DLD1 (cell line): Measurements from ENCODE around the gene SERPINB10.

Source experiments
- in situ Hi-C: cut with HindIII; loops from 2 replicates; pipeline ENCODE4 v1.10.0; 2017; ENCODE audit warnings: low sequenced_read_pairs

The SERPINB10 gene

DNA sequence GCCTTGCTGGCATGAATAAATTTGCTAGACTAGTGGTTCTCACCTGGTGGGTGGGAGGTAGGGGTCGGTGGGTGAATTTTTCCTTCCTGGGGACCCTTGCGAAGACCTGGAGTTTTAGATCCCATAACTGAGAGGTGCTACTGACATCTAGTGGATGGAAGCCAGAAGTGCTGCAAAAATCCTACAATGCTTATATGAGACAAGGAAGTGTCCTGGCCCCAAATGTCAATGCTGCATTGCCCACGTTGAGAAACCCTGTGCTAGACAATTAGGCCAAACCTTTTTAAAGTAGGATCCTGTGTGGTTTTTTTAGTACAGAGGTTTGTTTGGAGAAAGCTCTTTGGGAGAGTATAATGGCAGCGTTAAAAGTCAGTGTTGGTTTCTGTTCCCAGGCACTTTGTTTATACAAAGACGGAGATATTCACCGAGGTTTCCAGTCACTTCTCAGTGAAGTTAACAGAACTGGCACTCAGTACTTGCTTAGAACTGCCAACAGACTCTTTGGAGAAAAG lies 71.7 kb downstream of the SERPINB10 start:
- in situ Hi-C loops, result no loop called here

DNA sequence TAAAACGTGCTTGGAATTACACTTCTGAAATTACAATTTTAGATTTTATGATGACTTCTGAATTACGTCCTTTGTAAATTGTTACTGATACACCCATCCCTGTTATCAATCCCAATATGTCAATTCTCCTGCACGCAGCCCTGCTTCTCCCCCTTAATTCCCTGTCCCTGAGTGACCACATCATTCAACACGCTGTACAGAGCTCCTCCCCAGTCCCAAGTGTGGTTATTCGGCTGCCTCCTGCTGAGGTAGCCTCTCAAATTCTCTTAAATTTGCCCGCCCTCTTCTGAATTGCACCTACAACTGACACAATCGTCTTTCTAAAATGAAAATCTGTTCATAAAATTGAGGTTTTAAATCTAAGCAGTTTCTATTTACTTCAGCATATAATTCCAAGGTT lies 72.3 kb downstream of the SERPINB10 start:
- in situ Hi-C loops, result no loop called here

DNA sequence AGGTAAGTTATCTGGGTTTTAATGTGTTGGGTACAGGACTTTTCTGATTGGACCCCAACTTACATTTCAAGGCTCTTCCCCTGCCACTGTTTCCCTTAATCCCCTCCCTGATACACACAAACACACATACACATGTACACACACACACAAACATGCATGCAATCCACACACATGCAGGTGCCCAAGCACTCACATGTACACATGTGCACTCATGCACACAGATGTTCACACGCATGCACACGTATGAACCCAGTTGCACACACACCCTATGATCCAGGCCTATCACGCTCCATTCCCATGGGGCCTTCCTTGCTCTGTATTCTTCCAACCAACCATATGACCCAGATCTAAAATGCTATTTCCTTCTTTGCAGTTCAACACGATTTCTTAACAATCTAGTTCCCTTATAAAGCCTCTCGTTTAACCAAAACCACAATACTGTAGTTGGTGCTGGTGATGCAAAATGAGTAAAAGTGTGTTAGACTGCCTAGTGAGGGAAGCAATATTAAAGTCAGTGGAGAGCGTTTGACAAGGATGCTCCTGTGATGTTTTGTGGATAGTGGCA lies 73.2 kb downstream of the SERPINB10 start:
- in situ Hi-C loops, result no loop called here

DNA sequence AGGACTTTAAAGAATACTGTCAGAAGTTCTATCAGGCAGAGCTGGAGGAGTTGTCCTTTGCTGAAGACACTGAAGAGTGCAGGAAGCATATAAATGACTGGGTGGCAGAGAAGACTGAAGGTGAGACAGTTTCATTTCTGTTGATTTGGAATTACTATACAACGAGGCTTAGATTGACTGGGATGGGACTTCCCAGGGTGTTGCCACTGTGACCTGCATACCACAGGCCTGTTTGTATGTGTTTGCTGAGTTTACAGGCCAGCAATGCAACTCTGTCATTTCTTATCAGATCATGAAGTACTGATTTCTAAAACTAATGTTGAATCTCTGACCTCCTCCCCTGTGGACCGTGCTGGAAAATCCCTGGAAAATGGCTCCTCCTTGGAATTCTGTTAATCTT lies 74.0 kb downstream of the SERPINB10 start:
- in situ Hi-C loops, result no loop called here

DNA sequence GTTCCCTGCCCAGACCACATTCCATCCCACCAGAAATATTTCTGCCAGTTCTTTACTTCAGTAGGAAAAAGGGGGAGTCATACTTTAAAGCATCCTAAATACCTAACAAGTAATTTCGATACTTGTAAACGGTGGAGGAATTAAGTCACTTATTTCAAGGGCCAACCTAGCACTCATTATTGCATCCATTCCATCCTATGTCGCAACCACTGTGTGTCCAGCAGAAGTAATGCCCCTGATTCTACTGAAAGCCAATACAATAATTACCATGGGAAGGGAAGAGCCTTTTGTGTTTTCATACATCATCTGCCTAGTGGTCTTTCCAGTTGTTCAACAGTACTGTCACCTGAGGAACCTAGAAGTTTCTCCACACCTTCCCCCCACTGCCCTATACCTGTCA lies 74.6 kb downstream of the SERPINB10 start:
- in situ Hi-C loops, result no loop called here
